Stimulated activated CD4-positive, alpha-beta T cell treated with anti-CD3 and anti-CD28 coated beads, Interleukin-4, amount 100 ng/mL, for 4 hours (primary cell): ENCODE measurements around the gene ATP6V0E1.
A peak's percentile ranks its signal among the peaks of the same experiment; 100 is the strongest.
"Not testable (repeated sequence)": the region's sequence is repeated elsewhere in the genome, so short reads cannot be mapped to it uniquely, and the experiment has no call there.

Experiments
- DNase-seq, 2 experiments: peaks; one replicate each; pipeline ENCODE4 v3.0.0-alpha.2; 2020

The ATP6V0E1 gene

GRCh38 chr5:173041881-173042762, 58.6 kb downstream of the ATP6V0E1 start:
- no peak for DNase-seq

GRCh38 chr5:173042763-173043107, 59.2 kb downstream of the ATP6V0E1 start:
- DNase-seq, result no peak

- no peak for DNase-seq
Measured at GRCh38 chr5:173045474-173045873, 61.9 kb downstream of the ATP6V0E1 start.

GRCh38 chr5:173047096-173047837, 63.7 kb downstream of the ATP6V0E1 start:
- DNase-seq, result not testable (repeated sequence)

- DNase-seq, result no peak
Measured at GRCh38 chr5:173047838-173048105, 64.2 kb downstream of the ATP6V0E1 start.

GRCh38 chr5:173050791-173051190, 67.2 kb downstream of the ATP6V0E1 start:
- DNase-seq, result no peak

- DNase-seq, result no peak
Measured at GRCh38 chr5:173051746-173052145, 68.2 kb downstream of the ATP6V0E1 start.

- no peak for DNase-seq
Measured at GRCh38 chr5:173053041-173053440, 69.5 kb downstream of the ATP6V0E1 start.

- DNase-seq, result no peak
Measured at GRCh38 chr5:173055042-173055721, 71.6 kb downstream of the ATP6V0E1 start.

GRCh38 chr5:173055722-173055982, 72.1 kb downstream of the ATP6V0E1 start:
- no peak for DNase-seq

- peak; percentile 96 to 98 for DNase-seq
Measured at GRCh38 chr5:173055983-173056782, 72.6 kb downstream of the ATP6V0E1 start, which contains the start of gene CREBRF. Gene CREBRF (plus strand): TSS chr5:173056352. CDS start chr5:173080776, 24,424 bp downstream.

GRCh38 chr5:173056783-173057061, 73.2 kb downstream of the ATP6V0E1 start:
- peak in 1 of 2 experiments; percentile 81 for DNase-seq

GRCh38 chr5:173057062-173057924, 73.7 kb downstream of the ATP6V0E1 start:
- peak; percentile 98 for DNase-seq

- DNase-seq, result no peak
Measured at GRCh38 chr5:173062141-173062540, 78.6 kb downstream of the ATP6V0E1 start.

GRCh38 chr5:173065155-173065554, 81.6 kb downstream of the ATP6V0E1 start:
- no peak for DNase-seq

- no peak for DNase-seq
Measured at GRCh38 chr5:173069671-173070070, 86.1 kb downstream of the ATP6V0E1 start.

GRCh38 chr5:173075137-173075843, 91.7 kb downstream of the ATP6V0E1 start:
- DNase-seq, result no peak

GRCh38 chr5:173075970-173076369, 92.4 kb downstream of the ATP6V0E1 start:
- DNase-seq, result no peak

- not testable (repeated sequence) for DNase-seq
Measured at GRCh38 chr5:173076471-173076870, 92.9 kb downstream of the ATP6V0E1 start.

GRCh38 chr5:173078878-173079277, 95.3 kb downstream of the ATP6V0E1 start:
- DNase-seq, result no peak
